HT-29 (cell line): ENCODE measurements around the gene KCTD20. TPM values are rescaled to one million over a fixed set of nuclear protein-coding genes. Genes with fewer than 3 reads are reported as not detected.

ENCODE experiments used
- DNase-seq: peaks from one replicate; pipeline ENCODE4 v3.0.0-alpha.2; 2015; ENCODE audit warnings: low spot score
- small RNA-seq: library from RNA; depleted of rRNA; stranded (forward); fragments of <200 nt; gene quantifications from one replicate; pipeline ENCODE3, GENCODE V24; 2014
- total RNA-seq: library from RNA; depleted of rRNA; stranded (reverse); fragments of >200 nt; shearing (Covaris generic); gene quantifications from 2 replicates; pipeline ENCODE4 v1.2.3, GENCODE V29; 2014; rRNA removed

KCTD20 gene
- total RNA-seq, 1 experiment from 2014 or later: 16.8 TPM

DNA sequence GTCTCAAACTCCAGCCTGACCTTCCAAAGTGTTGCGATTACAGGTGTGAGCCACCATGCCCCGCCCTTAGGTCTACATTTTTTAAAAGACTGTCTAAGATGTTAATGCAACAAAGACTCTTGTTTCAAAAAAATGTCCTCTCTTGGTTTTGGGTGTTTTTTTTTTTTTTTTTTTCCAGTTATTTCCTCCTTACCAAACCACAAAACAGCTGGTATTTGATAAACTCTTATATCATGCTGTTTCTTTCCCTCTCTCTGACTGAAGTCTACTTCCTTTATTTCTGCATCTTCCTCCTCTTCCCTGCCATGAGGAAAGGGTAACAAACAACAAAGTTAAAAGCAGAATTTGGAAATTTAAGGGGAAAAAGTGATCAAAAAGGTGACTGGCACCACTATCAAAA is 83.3 kb downstream of the KCTD20 start:
- no peak for DNase-seq

DNA sequence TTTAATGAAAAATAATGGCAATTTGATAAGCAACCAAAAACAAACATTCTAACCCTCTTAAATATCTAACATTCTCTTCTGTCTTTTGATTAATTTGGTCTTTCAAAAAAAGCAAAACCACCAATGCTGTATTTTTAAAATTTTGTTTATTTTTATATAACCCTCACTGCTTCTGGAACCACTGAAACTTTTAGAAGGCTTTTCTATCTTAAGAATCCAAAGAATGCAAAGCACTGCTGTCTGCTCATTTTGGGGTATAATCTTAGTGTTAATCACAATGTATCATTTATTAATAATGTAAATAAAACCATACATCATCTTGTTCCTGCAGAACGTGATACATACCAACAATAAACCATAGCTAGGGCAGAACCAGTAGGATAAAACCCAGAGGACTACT is 90.5 kb downstream of the KCTD20 start:
- no peak for DNase-seq

DNA sequence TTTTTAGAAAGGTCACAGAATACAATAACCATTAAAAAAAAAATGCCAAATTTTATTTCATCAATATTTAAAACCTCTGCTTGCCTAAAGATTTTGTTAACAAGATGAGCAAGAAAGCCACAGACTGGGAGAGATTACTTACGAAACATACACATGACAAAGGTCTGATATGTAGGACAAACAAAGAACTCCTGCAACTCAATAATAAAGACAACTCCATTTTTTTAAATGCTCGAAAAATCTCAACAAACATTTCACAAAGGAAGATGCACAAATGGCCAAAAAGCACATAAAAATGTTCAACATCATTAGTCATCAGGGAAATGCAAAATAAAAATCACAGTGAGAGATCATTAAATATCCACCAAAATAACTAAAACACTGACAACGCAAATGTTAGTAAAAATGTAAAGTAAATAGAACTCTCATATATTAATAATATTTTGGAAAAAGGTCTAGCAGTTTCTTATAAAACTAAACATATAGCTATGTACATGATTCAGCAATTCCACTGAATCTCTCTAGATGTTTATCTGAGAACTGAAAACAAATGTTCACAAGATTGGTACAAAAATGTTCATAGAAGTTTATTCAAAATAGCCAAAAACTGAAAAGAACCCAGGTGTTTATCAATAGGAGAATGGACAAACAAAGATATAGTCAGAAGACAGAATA is 94.2 kb downstream of the KCTD20 start:
- DNase-seq: no peak

DNA sequence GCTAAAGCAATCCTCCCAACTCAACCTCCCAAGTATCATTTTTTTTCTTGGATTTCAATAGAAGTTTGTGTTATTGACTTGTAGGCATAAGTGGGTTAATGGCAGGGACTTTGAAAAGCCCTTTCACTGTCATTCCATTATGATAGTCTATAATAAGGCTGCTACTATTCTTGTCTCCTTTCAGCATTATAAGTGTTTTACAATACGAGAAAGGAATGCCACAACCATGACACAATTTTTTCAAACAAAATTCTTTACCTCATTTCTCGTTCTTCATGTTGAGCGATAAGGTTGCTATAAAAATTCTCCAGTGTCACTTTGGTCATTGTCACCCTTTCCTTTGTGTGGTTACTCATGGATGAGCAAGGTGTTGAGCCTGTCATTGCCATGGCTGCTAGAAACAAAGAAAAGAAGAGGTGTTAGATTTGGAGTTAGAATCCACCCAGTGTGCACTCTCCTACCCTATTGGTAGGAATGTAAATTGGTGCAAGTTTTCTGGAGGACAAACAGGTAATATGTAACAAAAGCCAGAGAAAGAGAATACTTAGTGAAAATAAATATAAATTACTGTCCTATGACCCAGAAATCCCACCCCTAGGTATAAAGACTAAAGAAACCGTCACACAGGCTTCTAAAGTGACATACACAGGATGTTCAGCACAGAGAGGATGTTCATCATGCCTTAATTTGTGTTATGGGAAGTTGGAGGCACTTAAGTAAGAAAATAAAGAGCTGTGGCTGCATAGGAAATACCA is 97.2 kb downstream of the KCTD20 start:
- DNase-seq: no peak

Small RNA genes within 50 kb of the gene (small RNA-seq; reads per million reads assigned to genes)
- not detected for gene RN7SL502P

Other genes with a start within 250 kb of the KCTD20 start
- gene BRPF3, start 246.3 kb upstream of the KCTD20 start, total RNA-seq: 26.2 and 32.6 TPM in 2 replicates
- gene PNPLA1, start 172.9 kb upstream of the KCTD20 start, total RNA-seq: 0.23 and 0.38 TPM in 2 replicates
- 3.6 and 4.6 TPM in 2 replicates for gene BNIP5, start 106.1 kb upstream of the KCTD20 start, total RNA-seq
- 0.34 and 1.3 TPM in 2 replicates for gene ETV7, start 55.3 kb upstream of the KCTD20 start, total RNA-seq
- gene PXT1, start 146 bp upstream of the KCTD20 start, total RNA-seq: 0.25 TPM in 1 of 2 replicates, not detected in the other
- 6.5 and 8.1 TPM in 2 replicates for gene STK38, start 104.5 kb downstream of the KCTD20 start, total RNA-seq
- 269 and 285 TPM in 2 replicates for gene SRSF3, start 151.4 kb downstream of the KCTD20 start, total RNA-seq
- gene CDKN1A, start 235.7 kb downstream of the KCTD20 start, total RNA-seq: 63.8 and 67.4 TPM in 2 replicates